ENCODE results near the gene PPP2R5C. TPM values are rescaled to one million over a fixed set of nuclear protein-coding genes. Genes with fewer than 3 reads are reported as not detected.

The PPP2R5C gene
- total and polyA plus RNA-seq, 8 donors = 41.6 to 76.1 (median 55.9) TPM

- H3K27ac ChIP-seq = no peak overlapping the region
- DNase-seq = no peak
- no peak for FAIRE-seq
Measured at GRCh38 chr14:101861464-101861863, 100.0 kb downstream of the PPP2R5C start.

GRCh38 chr14:101862177-101862576 is 100.7 kb downstream of the PPP2R5C start:
- H3K9me3 ChIP-seq = no peaks in the 10 kb centered on the region
- intact Hi-C loops (cut with DNase I) = loop anchor here in 1 of 3 donors (10.0 kb wide), 1 partner anchor 47 kb away; no protein-coding TSS in a partner anchor
- no peak overlapping the region for H3K27ac ChIP-seq
- peaks cover 0 to 11% (median 7%) of the 10 kb centered on the region in 3 donors for H3K4me1 ChIP-seq
- 93 to 95% methylated on average over 4 of the region's 4 CpGs for WGBS, 2 donors
- no peaks in the 10 kb centered on the region for H3K36me3 ChIP-seq
- TF ChIP-seq CTCF (IDR thresholded peaks at IDR 0.05) = no peak
- H3K4me3 ChIP-seq = no peak overlapping the region
- H3K27me3 ChIP-seq = no peaks in the 10 kb centered on the region
- DNase-seq = peak in 1 of 6 donors; percentile 10
- ATAC-seq = peak in 2 of 4 donors; percentile 14 to 16
- no peak for FAIRE-seq

More at GRCh38 chr14:101861464-101861863, 100.0 kb downstream of the PPP2R5C start:
- Histone ChIP-seq H3K27me3 (no peaks in the 10 kb centered on the region), H3K36me3 (no peaks in the 10 kb centered on the region), H3K4me1 (peaks cover 5 to 18% (median 14%) of the 10 kb centered on the region in 3 donors), H3K9me3 (no peaks in the 10 kb centered on the region), H3K4me3 (no peak overlapping the region)
- ATAC-seq = no peak
- no peak for TF ChIP-seq CTCF (IDR thresholded peaks at IDR 0.05)
- intact Hi-C loops (cut with DNase I) = loop anchor here in 1 of 3 donors (10.0 kb wide), 1 partner anchor 47 kb away; no protein-coding TSS in a partner anchor
- 94 to 95% methylated on average over 6 of the region's 6 CpGs for WGBS, 2 donors

GRCh38 chr14:101862711-101863110 is 101.2 kb downstream of the PPP2R5C start:
- H3K36me3 ChIP-seq = no peaks in the 10 kb centered on the region
- no peak for ATAC-seq
- no peak for FAIRE-seq
- TF ChIP-seq CTCF (IDR thresholded peaks at IDR 0.05) = no peak
- no peak for DNase-seq
- intact Hi-C loops (cut with DNase I) = loop anchor here in 1 of 3 donors (10.0 kb wide), 1 partner anchor 48 kb away; no protein-coding TSS in a partner anchor
- no peaks in the 10 kb centered on the region for H3K27me3 ChIP-seq
- no peak overlapping the region for H3K27ac ChIP-seq
- no peak overlapping the region for H3K4me3 ChIP-seq
- peaks cover 0 to 6% (median 1%) of the 10 kb centered on the region in 3 donors for H3K4me1 ChIP-seq
- WGBS, 2 donors = 82 to 98% methylated on average over 3 to 4 of the region's 4 CpGs
- H3K9me3 ChIP-seq = no peaks in the 10 kb centered on the region

GRCh38 chr14:101865288-101865687 is 103.8 kb downstream of the PPP2R5C start:
- Histone ChIP-seq H3K36me3 (no peaks in the 10 kb centered on the region), H3K4me3 (no peak overlapping the region), H3K9me3 (no peaks in the 10 kb centered on the region), H3K27ac (no peak overlapping the region), H3K4me1 (no peaks in the 10 kb centered on the region), H3K27me3 (no peaks in the 10 kb centered on the region)
- DNase-seq (peak in 1 of 6 donors; percentile 7), FAIRE-seq (no peak), ATAC-seq (no peak)
- TF ChIP-seq CTCF (IDR thresholded peaks at IDR 0.05) = no peak
- intact Hi-C loops (cut with DNase I) = loop anchor here in 1 of 3 donors (10.0 kb wide), 1 partner anchor 50 kb away; no protein-coding TSS in a partner anchor
- WGBS, 2 donors = 93% methylated on average over 9 of the region's 9 CpGs

DNA sequence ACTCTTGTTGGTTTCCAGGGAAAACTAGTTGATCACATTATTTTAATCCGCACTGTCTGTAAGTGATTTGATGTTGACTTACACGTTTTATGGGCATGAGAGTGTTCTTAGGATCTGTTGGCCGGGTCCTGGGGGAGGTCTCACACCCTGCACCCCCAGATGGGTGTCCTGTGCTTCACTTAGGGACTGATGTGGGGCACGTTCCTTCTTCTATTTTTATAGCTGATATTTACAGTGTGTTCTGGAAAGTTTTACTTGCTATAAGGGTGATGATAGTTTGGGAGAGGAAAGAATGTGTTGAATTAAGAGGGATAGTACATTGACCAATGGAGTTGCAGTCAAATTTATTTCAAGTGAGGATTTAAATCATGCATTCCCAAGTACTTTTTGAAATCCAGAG is 106.3 kb downstream of the PPP2R5C start:
- TF ChIP-seq CTCF (IDR thresholded peaks at IDR 0.05) = no peak
- 84 to 85% methylated on average over 4 of the region's 4 CpGs for WGBS, 2 donors
- no peak for FAIRE-seq
- Histone ChIP-seq H3K27me3 (no peaks in the 10 kb centered on the region), H3K27ac (no peak overlapping the region), H3K4me3 (no peak overlapping the region), H3K9me3 (no peaks in the 10 kb centered on the region), H3K4me1 (peaks cover 0 to 6% (median 0%) of the 10 kb centered on the region in 3 donors), H3K36me3 (no peaks in the 10 kb centered on the region)
- no peak for DNase-seq
- no peak for ATAC-seq
- intact Hi-C loops (cut with DNase I) = loop anchor here in 1 of 3 donors (10.0 kb wide), 1 partner anchor 53 kb away; no protein-coding TSS in a partner anchor

Measured in pancreas (tissue), 10 donors.